Stimulated activated CD4-positive, alpha-beta T cell treated with anti-CD3 and anti-CD28 coated beads, Interleukin-1b, Interleukin-23, amount 100 ng/mL, for 48 hours (primary cell): Measurements from ENCODE around the gene IDH3A.

Experiments used
- DNase-seq: peaks from one replicate; pipeline ENCODE4 v3.0.0-alpha.2; 2020

The IDH3A gene

GRCh38 chr15:78168608-78169007 lies 19.4 kb downstream of the IDH3A start:
- no peak for DNase-seq

DNA sequence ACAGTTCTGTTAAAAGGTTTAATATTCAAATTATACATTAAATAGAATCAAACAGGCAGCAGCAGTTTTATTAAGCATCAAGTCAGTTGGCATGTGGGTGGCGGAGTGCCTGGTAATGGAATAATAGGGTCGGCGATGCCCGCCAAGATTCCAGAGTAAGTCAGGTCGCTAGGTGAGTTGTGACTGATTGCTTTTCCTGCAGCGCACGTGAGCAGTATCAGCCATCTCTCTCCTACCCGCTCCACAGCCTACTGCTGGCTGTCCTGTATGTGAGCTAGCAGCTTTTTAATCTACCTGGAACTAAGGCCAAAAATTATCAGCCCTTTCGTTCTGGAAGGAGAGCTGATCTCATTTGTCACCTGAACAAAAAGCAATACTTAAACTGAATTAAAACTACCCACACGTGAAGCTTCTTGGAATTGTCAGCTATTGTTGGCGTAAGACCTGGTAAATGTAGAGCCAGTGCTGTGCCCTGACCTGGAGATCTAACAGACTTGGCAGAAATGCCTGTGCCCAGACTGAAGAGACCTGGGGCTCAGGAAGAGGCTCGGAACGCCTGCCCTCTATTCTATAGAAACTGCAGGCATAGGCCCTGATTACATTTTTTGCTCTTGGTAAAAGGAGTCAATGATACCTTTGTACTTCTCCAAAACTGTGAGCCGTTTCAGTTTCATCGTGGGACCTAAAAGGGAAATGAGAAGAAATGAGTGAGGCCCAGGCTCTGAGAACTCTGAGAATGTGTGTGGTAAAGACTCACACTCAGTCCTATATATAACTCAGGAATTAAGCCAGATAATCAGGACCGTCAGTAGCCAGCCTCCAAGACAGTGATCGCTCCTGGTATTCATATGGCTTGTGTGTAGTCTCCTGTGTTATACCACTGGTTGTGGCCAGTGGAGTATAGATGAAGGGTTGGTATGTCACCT lies 21.9 kb downstream of the IDH3A start:
- no peak for DNase-seq

DNA sequence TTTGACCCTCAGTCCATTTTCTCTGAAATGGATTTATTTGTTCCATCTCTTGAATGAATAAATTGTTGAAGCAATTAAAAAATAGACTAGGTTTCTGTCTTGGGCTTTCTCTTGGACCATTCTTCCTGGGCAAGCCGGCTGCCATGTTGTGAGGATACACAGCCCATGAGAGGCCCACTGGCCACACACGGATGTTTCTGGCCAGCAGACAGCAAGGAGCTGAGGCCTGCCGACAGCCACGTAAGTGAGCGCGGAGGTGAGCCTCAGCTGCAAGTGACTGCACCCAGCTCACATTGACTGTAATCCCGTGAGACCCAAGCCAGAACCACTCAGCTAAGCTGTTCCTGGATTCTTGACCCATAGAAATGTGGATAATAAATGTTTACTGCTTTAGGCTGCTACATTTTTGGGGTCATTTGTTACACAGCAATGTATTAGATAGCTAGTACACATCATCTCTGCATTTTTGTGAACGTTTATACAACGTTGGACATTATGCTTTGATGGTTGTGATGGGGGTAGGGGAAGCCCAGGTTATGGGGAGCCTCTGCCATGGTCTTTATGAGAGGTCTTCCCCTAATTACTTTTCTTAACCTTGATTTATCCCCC lies 22.8 kb downstream of the IDH3A start:
- DNase-seq: no peak

GRCh38 chr15:78174401-78174800 lies 25.2 kb downstream of the IDH3A start:
- DNase-seq: no peak

- no peak for DNase-seq
Observed at GRCh38 chr15:78175330-78175729, 26.2 kb downstream of the IDH3A start.

DNA sequence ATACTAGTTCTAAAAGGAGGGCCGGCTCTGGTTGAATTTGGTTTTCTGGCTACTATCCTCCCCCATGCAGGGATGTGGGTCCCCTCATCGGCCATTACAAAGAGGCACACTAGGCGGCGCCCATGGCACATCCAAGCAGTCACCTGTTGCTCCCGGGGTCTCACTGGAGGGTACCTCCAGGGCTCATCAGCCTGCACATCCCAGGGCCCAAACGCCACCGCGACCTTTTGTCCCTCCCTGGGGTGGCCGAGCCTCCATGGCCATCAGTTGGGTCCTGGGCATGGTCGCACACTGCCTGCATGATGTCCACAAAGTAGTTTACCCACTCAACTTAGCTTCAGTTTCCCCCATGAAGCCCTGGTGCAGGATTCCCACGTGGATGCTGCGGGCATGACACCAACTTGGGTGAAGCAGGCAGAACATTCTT lies 28.3 kb downstream of the IDH3A start:
- DNase-seq: peak; percentile 18

DNA sequence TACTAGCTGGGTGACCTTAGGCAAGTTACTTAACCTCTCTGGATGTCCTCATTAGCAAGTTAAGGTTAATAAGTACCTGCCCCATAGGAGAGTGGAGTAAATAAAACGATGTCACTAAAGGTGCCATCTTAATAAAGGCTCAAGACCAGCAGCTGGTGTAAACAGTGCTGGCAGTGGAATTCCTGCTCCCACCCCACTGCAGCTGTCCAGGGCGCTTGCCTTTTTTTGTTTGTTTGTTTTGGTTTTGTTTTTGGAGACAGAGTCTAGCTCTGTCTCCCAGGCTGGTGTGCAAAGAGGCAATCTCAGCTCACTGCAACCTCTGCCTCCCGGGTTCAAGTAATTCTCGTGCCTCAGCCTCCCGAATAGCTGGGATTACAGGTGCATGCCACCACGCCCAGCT lies 28.9 kb downstream of the IDH3A start:
- DNase-seq: no peak

GRCh38 chr15:78179286-78179840 lies 30.2 kb downstream of the IDH3A start:
- no peak for DNase-seq

DNA sequence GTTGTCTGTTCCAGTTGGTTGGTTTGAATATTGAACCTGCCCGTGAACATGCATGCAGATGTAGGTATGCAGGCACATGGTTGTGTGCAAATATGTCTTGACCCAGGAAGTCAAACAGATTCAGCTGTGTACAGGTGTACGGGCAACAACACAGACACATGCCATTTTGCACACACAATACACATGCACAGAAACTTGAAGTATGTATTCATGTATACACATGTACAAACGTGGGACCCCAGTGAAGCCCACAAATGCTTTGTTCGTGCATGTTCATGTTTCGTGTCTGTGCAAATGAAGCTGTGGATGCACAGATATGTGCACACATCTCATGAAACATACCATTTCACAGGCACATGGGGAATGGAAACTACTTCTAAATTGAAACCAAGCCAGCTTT lies 30.7 kb downstream of the IDH3A start:
- no peak for DNase-seq

GRCh38 chr15:78182336-78182700 lies 33.2 kb downstream of the IDH3A start:
- DNase-seq: no peak

DNA sequence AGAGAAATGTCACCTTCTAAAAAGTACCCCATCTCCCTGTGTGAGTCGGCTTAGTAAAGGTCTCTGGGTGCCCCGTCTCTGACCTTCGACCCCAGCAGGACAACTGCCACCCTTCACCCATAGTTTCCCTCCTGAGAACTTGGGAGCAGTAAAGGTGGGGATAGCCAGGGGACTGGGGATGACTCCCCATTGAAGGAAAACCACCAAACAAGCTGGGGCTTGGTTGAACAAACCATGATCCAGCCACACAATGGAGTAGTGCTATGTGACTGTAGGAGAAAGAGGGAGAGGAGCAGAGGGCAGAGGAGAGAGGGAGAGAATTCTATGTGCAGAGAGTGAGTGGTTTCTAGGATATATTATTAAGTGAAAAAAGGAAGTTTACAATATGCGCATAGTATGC lies 33.7 kb downstream of the IDH3A start:
- no peak for DNase-seq

DNA sequence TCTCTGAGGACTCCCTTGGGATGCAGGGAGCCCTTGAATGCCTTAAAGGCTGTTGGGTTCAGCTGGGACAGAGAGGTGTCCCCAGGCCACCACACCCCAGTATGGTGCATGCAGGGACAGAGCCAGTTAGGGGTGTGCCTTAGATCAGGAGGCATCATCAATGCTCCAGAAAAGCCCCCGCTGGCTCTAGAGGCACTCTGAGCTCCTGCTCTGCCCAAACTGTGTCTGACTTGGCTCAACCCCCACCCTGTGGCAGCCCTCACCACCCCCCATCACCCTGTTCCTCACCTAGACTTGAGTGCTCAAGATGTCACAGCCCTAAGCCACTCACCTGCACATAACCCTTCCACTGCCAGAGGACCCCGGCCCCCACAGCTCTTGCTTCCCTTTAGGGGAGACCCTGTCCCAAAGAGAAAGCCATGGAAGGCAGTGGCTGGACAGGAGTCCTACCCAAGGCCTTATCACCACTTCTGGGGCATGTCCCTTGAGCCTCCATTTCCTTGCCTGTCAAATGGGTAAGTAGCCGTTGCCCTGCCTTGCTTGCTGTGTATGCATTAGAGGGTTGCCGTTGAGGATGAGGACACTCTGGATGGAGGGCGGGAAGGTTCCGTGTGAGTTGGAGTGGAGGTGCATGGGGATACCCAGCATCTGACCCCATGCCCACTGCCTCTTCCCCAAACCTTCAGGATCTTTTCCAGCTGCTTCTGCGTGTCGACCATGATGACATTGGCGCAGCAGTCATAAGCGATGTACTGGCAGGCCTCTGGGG lies 43.8 kb downstream of the IDH3A start:
- no peak for DNase-seq

DNA sequence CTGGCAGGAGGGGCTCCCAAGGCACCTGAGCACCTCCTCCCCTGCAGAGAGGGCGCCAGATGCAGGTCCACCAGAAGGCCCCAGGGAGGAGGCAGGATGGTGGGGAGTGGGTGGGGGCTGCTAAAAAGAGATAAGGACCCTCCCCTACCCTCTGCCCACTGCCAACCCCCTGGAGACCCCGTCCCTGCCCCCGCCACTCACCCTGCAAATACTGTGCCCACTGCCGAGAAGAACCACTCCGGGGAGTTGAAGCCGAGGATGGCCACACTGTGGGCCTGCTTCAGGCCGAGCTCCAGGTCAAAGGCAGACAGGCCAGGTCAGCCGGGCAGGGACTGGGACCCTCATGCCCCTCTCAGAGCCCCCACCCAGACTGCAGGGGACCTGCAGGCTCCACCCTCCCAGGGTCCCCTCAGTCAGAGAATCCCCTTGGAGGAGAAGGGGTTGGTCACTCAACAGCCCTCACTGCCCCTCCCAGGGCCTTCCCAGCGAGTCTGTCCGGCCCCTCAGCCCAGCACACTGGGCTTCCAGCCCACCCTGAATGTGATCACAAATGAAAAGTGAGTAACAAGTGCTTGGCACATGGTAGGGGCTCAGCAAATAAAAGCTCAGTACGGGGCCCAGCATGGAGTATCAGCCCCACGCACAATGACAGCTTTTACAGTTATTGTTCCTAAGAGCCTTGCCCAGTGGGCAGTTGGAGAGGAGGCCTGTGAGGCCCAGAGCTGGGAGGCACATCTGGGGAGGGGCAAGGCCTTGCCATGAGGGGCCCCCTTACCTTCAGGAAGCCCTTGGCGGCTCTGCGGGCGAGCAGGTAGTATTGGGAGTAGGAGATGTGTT lies 44.8 kb downstream of the IDH3A start:
- no peak for DNase-seq

GRCh38 chr15:78194568-78194925 lies 45.4 kb downstream of the IDH3A start:
- no peak for DNase-seq

DNA sequence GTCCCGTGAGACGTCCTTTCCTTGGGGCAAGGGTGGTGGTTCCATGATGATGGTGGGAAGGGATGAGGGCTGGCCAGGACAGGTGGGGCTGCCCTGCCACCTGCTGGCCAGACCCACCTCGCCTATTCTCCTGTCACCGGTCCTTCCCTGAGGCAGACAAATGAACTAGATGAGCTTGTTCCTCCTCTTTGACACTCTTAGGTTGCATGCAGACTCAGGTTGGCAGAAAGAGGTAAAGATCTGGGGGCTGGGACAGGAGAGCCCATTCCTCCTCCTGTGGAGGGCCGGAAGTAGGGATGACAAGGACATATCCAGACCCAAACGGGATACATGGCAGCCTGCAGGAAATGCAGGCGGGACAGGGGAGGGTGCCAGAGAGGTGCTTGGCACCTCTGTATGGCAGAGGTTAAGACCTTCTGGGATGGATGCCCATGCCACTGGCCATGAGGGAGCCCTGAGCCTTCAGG lies 46.6 kb downstream of the IDH3A start:
- peak; percentile 40 for DNase-seq

GRCh38 chr15:78197632-78198031 lies 48.5 kb downstream of the IDH3A start:
- DNase-seq: no peak

DNA sequence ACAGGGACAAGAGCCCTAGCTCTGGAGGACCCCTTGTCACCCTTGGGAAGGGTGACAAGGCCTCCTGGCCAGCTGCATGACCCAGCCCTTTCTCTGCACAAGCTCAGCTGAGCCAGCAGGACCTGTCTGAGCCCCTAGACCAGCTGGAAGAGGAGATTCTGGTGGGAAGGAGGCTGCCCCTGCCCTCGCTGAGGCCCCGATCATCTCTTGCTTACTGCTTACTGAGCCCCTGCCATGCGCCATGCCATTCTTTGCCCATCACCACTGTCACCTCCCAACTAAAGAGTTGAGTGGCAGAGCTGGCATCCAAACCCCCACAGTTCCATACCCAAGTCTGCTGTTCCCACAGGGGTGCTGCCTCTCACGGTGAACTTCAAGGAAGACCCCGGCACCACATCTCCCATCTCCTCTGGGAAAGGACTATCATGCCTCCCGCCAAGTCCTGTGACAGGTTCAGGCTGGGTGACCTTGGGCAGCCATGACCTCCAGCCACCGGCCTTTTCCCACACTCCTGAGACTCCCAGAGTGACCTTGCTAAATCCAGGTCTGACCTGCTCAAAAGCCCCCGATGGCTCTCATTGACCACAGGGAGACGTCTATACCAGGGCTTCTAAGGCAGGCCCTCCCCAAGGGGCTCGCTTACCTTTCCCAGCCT lies 51.2 kb downstream of the IDH3A start:
- no peak for DNase-seq

DNA sequence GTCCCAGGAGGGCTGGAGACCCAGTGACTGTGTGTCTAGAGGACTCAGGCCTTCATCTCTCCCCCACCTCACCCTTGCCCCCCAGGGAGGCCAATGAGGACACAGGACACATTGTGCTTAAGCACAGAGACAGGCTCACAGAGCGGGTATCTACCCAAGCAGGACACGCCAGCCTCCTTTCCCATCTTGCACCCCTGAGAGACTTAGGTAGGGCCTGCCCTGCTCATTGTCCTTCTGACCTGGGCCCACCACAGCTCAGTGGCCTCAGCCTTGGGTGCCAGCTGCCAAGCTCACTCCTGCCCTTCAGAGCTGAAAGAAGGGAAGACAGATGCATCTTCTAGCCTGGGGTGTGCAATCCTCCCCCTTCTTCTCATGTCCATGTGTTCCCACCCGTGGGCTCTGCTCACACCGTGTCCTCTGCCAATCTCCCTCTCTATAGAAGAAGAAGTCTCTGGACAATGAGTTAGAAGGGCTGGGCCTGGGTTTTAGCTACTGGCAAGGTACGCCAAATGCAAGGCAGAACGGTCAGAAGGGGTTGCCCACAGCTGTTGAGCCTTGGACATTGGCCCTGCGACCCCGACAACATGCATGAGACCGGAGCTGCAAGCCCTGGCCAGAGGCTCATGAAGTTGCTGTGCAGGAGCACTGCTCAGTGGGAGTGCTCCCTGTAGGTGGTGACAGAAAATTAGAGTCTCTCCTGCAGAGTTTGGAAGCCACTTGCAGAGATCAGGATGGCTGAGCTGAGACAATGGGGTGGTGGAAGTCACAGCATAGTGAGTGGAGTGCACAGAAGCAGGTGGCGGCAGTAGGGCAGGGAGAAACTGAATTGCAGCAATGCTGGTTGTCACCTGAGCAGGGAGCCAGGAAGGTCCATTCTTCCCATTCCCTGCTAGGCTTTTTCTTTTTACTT lies 52.4 kb downstream of the IDH3A start:
- DNase-seq: no peak

DNA sequence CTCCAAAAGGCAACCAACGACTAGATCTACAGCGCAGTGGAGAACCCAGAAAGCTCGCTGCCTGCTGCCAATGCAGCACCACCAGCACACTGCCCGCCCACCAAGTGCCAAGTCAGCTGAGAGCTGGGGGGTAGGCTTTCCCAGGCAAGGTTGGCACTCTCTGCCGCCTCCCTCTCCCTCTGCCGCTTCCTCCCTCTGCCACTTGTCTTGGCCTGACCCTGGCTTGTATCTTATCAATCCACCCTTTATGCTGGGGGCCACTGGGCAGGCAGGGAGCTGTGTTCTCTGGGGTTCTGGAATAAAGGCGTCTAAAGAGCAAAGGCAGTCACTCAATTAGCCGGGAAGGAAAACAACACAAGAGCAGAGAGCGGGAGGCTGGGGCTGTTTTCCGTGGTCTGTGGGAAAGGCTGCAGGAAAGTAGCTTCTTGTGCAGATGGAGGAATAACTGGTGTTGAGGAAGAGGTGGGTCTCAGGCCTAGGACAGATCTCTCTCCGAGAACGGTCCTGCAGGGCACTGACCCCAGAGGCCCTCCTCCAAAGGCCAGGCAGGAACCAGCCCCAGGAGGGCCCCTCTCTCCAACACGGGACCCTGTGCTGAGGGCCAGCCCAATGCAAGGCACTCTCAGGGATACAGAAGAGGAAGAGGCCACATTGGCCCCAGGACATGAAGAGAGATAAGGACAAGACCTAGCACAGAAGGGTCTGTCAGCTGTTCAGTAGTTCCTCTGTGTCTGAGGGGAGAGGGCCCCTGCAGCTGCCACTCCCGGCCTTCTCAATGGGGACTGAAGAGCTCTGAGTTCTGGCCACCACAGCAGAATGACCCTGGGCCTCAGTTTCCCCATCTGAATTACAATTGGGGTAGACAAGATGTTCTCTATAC lies 54.4 kb downstream of the IDH3A start:
- DNase-seq: no peak
